GM18526 (cell line): ENCODE data around the gene CPM.

Source experiments
- POLR2A ChIP-seq: IDR thresholded peaks from 3 replicates; pipeline ENCODE4 v1.6.1; 2011; ENCODE audit not compliant: insufficient read length; ENCODE audit errors: extremely low read depth

The CPM gene

DNA sequence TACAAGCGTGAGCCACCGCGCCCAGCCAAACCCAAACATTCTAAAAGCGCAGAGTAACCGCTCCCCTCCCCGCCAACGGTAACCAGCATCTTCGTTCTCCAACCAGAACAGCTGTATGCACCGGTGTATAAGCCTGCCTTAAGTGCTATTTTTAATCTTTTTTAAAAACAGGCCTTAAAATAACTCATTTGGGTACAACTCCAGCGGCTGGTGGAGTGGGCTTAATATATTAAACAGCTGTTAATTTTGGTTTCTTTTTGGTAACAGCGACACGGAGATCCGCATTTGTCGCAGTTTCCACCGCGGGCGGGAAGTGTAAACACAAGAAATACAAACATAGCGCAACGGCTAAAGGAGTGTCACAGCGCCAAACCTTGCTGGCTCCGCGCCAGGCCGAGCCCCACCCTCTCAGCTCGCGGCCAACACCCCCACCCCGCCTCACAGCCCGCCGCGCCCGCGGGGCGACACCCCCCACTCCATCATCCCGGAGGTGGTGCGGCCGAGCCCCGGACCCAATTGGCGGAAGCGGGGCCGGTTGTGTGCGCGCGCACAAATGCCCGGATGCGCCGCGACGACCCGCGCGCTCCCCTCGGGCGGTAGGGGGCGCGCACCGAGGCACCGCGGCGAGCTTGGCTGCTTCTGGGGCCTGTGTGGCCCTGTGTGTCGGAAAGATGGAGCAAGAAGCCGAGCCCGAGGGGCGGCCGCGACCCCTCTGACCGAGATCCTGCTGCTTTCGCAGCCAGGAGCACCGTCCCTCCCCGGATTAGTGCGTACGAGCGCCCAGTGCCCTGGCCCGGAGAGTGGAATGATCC lies 125.2 kb downstream of the CPM start, which contains the start of gene MDM2:
Gene MDM2, plus strand, starts transcription at position 602 of the 812 bp plus-strand sequence. CDS start 301 bp downstream, outside the sequence.
- peak; percentile 86 for TF ChIP-seq POLR2A

DNA sequence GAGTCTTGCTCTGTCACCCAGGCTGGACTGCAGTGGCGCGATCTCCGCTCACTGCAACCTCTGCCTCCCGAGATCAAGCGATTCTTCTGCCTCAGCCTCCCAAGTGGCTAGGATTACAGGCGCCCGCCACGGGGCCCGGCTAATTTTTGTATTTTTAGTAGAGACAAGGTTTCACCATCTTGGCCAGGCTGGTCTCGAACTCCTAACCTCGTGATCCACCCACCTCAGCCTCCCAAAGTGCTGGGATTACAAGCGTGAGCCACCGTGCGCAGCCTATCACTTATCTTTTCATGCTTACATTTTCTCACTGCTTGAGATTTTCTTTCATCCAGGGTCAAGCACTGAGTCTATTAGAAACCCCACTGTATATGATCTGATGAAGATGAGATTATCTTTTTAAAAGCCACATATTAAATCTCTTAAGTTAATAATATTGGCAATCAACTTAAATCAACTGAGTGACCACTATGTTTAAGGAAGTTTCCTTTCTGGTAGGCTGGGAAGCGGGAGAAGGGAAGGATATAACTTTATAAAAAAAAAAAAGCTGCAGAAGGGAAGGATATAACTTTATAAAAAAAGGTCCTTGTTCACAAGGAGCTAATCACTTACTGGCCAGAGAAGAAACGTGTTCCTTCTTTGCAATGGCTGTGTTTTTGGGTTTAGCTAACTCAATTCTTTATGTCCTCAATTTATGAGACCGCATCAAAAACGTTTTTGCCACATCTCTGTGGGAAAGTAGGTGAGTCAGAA lies 126.3 kb downstream of the CPM start:
- no peak for TF ChIP-seq POLR2A

DNA sequence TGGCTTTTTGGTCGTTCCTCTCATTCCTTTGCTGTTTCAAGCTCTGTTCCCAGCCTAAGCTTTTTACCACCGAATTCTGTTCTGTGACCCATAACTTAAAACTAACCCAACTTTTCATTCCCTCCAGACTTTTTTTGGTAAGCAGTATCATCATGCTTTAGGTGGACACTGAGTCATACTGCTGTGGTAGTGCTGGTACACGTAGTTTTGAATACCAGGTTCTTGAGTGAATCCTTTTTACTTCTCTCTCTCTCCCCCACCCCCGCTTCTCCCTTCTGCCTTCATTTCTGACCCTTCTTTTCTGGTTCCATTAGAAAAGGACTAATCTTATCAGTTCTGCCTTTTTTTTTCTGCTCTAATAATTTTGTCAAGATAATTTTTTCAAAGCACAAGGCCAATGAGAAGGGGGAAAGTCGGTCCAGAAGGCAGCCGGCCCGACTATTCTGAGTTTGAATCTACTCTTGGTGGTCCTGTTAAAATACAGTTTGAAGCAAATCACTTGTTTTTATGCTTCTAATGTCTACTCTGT lies 127.3 kb downstream of the CPM start:
- no peak for TF ChIP-seq POLR2A

DNA sequence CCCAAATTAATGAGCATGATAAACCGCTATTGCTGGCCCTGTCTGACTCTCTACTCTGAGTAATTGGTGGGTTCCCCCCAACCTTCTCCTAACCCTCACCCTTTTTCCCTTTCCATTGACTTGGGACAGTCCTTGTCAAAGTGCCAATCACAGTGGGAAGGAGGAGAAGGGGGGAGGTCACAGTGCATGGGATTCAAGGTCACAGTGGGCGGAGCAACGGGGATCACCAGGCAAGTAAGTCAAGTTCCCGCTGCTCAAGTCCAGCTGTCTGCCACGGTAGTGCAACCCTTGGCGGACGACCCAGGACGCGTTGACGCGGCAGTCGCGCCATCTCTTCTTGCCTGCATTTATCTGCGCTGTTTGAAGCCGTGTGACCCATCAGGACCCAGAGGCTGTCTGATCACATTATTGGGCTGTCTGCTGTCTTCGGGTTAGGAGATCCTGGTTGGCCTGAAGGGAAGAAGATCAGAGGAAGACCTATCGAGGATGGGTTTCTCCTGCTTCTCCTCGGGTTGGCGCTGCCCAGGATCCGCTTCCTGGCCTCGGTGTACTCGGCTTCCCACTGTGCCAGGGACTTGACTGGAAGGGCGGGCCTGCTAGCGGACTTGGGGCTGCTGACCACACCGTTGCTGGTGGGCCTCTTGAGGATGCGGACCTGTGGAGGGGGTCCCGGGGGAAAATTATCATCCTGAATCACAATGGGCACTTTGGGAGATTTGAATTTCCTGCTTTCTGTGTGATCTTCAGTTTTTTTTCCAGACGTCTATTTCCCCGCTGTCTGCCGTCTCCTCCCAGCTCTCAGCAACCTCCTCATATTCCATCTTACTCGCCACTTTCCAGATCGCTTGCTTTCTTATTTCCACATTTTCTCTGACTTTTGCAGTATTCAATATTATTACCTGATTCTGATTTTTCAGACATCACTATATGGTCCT lies 128.0 kb downstream of the CPM start:
- TF ChIP-seq POLR2A, result no peak

DNA sequence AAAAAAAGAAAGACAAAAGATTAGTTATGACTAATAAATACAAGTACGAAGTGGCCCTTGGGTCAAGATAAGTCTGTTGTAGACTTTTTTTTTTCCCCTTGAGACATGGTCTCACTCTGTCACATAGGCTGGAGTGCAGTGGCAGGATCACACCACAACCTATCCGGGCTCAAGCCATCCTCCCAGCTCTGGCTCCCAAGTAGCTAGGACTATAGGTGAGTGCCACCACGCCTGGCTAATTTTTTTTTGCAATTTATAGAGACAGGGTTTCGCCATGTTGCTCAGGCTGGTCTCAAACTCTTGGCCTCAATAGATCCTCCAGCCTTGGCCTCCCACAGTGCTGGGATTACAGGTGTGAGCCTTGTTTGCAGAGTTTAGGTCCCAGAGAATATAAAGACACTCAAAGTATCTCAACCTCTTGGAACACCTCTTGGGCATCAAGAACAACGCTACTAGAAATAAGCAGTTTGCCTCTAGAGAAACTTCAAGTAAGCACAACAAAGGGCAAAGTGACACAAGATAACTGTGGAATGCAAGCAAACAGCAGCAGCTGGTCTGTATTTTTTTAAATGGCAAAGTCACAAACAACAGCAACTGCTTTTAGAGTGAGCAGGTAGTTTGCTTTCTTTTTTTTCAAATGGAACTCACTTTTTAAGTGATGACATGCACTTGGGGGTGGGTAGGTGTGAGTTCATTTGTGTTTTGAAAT lies 128.9 kb downstream of the CPM start:
- TF ChIP-seq POLR2A, result no peak
